Karpas-422 (cell line): Measurements from ENCODE around the gene TPT1. TPM values are rescaled to one million over a fixed set of nuclear protein-coding genes. Genes with fewer than 3 reads are reported as not detected.

Source experiments
- DNase-seq: peaks from one replicate; pipeline ENCODE4 v3.0.0-alpha.2; 2015
- H2AFZ ChIP-seq: fragments of 200-600 bp; sonication (generic); 2 replicates; pipeline ENCODE4 v1.6.1; 2014; ENCODE audit warnings: antibody characterized with exemption, low read length, mixed read lengths
- H3K27ac ChIP-seq: fragments of 200-600 bp; sonication (generic); 2 replicates; pipeline ENCODE4 v1.5.1; 2014; ENCODE audit warnings: mild to moderate bottlenecking, low read length, moderate library complexity
- H3K27me3 ChIP-seq: fragments of 200-600 bp; sonication (generic); 2 replicates; pipeline ENCODE4 v1.6.1; 2014; ENCODE audit warnings: low read length, mixed read lengths
- H3K36me3 ChIP-seq: fragments of 200-600 bp; sonication (generic); 2 replicates; pipeline ENCODE4 v1.6.1; 2014; ENCODE audit warnings: low read length, mixed read lengths; ENCODE audit not compliant: insufficient read depth
- H3K4me1 ChIP-seq: fragments of 200-600 bp; sonication (generic); 2 replicates; pipeline ENCODE4 v1.6.1; 2014; ENCODE audit warnings: mild to moderate bottlenecking, low read length, mixed read lengths
- H3K4me2 ChIP-seq: fragments of 200-600 bp; sonication (generic); 2 replicates; pipeline ENCODE4 v1.6.1; 2014; ENCODE audit warnings: low read length, low read depth, mild to moderate bottlenecking; ENCODE audit not compliant: poor library complexity, severe bottlenecking
- H3K4me3 ChIP-seq: fragments of 200-600 bp; sonication (generic); 2 replicates; pipeline ENCODE4 v1.5.1; 2014; ENCODE audit warnings: mild to moderate bottlenecking, antibody characterized with exemption, low read length, mixed read lengths
- H3K79me2 ChIP-seq: fragments of 200-600 bp; sonication (generic); 2 replicates; pipeline ENCODE4 v1.6.1; 2014; ENCODE audit warnings: mild to moderate bottlenecking, low read length, mixed read lengths
- H3K9ac ChIP-seq: fragments of 200-600 bp; sonication (generic); 2 replicates; pipeline ENCODE4 v1.6.0; 2014; ENCODE audit warnings: low read length
- H3K9me2 ChIP-seq: fragments of 200-600 bp; sonication (generic), shearing (Covaris generic); replicated peaks from 2 replicates; pipeline ENCODE4 v1.6.0; 2014; ENCODE audit warnings: mild to moderate bottlenecking, low read length, moderate library complexity; ENCODE audit not compliant: insufficient read depth
- H3K9me3 ChIP-seq: fragments of 300-700, 200-600 bp; sonication (generic); 2 replicates; pipeline ENCODE4 v1.6.1; 2014; ENCODE audit warnings: low read length, mixed read lengths
- H4K20me1 ChIP-seq: fragments of 200-600 bp; sonication (generic); 2 replicates; pipeline ENCODE4 v1.6.1; 2014; ENCODE audit warnings: mild to moderate bottlenecking, antibody characterized with exemption, low read length, low read depth; ENCODE audit not compliant: insufficient read depth
- small RNA-seq: library from RNA; depleted of rRNA; stranded (forward); fragments of <200 nt; gene quantifications from one replicate; pipeline ENCODE3, GENCODE V24; 2014
- total RNA-seq: library from RNA; depleted of rRNA; stranded (reverse); fragments of >200 nt; shearing (Covaris generic); gene quantifications from 2 replicates; pipeline ENCODE4 v1.2.3, GENCODE V29; 2014; ENCODE audit warnings: low replicate concordance; rRNA removed

The TPT1 gene
- total RNA-seq, 1 experiment from 2014 or later = 2,059 TPM

- H2AFZ ChIP-seq = no peak overlapping the region
- no peak for DNase-seq
- no peaks in the 10 kb centered on the region for H4K20me1 ChIP-seq
- H3K4me2 ChIP-seq = no peak overlapping the region
- no peaks in the 10 kb centered on the region for H3K9me3 ChIP-seq
- H3K79me2 ChIP-seq = no peaks in the 10 kb centered on the region
- H3K4me1 ChIP-seq = no peaks in the 10 kb centered on the region
- H3K9ac ChIP-seq = no peak overlapping the region
- H3K27me3 ChIP-seq = no peaks in the 10 kb centered on the region
- H3K9me2 ChIP-seq = no peaks in the 10 kb centered on the region
- H3K27ac ChIP-seq = no peak overlapping the region
- 0 out of 2 replicates have a peak, but pooled peaks cover 3% of the 10 kb centered on the region for H3K36me3 ChIP-seq
- H3K4me3 ChIP-seq = no peak overlapping the region
Measured at GRCh38 chr13:45289936-45290563, 50.9 kb downstream of the TPT1 start.

Small RNA genes lying within 50 kb of the gene (small RNA-seq; reads per million reads assigned to genes)
- 1,109 reads per million, percentile 100 among the genes with 10 or more reads in this experiment for gene SNORA31

Other genes starting within 250 kb of the TPT1 start
- gene GTF2F2, start 220.7 kb downstream of the TPT1 start, total RNA-seq = 29.3 and 31.7 TPM in 2 replicates
- not detected in 2 replicates for gene KCTD4, start 140.1 kb downstream of the TPT1 start, total RNA-seq
- 0.04 TPM in 1 of 2 replicates, not detected in the other for gene SLC25A30, start 77.2 kb upstream of the TPT1 start, total RNA-seq
- 23.3 and 27.3 TPM in 2 replicates for gene COG3, start 123.8 kb upstream of the TPT1 start, total RNA-seq